HepG2 (cell line): ENCODE data around the gene NPY. TPM values are rescaled to one million over a fixed set of nuclear protein-coding genes. Genes with fewer than 3 reads are reported as not detected.

Experiments used
- ATAC-seq: fragments of 200-7000 bp; cut with Tn5 transposase; 3 replicates; pipeline ENCODE4 v1.9.1; 2020; ENCODE audit warnings: mild to moderate bottlenecking, moderate library complexity
- BruUV-seq: library from RNA; stranded (reverse); fragments of 400-500 nt; replicated peaks from 2 replicates; lab custom pipeline; 2021; lab: Mats Ljungman, UMichigan
- CTCF ChIA-PET: fragments of 300-600 bp; formaldehyde crosslinking; extraction: SDS; loops from one replicate; lab custom pipeline; 2021; ENCODE audit warnings: low total read pairs, inconsistent platforms, low intra/inter-chr PET ratio; lab: Yijun Ruan, JAX
- POLR2A ChIA-PET: fragments of 350-600 bp; sonication (Branson Sonifier 250); formaldehyde crosslinking; loops from one replicate; lab custom pipeline; 2020; ENCODE audit warnings: antibody characterized with exemption, inconsistent platforms; lab: Yijun Ruan, JAX
- DNase-seq: peaks from one replicate; pipeline ENCODE4 v3.0.0-alpha.2; 2015; ENCODE audit warnings: low spot score
- FAIRE-seq: peaks from 3 replicates; lab custom pipeline; 2011; peaks lifted over from hg19 to GRCh38; lab: Jason Lieb, UNC
- H2AFZ ChIP-seq: one replicate; pipeline ENCODE4 v1.6.1; 2011; ENCODE audit warnings: low read length, inconsistent platforms
- H3K27ac ChIP-seq: fragments of 300-600 bp; 3 replicates; pipeline ENCODE4 v1.8.0; 2011; ENCODE audit warnings: mixed run types, mild to moderate bottlenecking, mixed read lengths, low read length, inconsistent platforms; ENCODE audit not compliant: insufficient read depth; ENCODE audit errors: extremely low read length
- H3K27me3 ChIP-seq, 2 experiments: fragments of 200-600 bp in 1 of 2; 2 replicates in 1 of 2; 3 replicates in 1 of 2; pipeline versions ENCODE4 v1.6.0 to v1.8.0; 2011; ENCODE audit warnings: low read length in 2 of 2, mild to moderate bottlenecking in 2 of 2, moderate library complexity in 2 of 2, inconsistent platforms in 1 of 2; ENCODE audit not compliant: insufficient read depth in 2 of 2, control insufficient read depth in 1 of 2
- H3K36me3 ChIP-seq, 2 experiments: fragments of 200-600 bp in 1 of 2; replicated peaks in 1 of 2; 2 replicates in 1 of 2; 3 replicates in 1 of 2; pipeline versions ENCODE4 v1.5.1 to v1.8.0; 2011; ENCODE audit warnings: low read length in 2 of 2, inconsistent platforms in 1 of 2; ENCODE audit not compliant: insufficient read depth in 2 of 2, control insufficient read depth in 1 of 2
- H3K4me1 ChIP-seq: 2 replicates; pipeline ENCODE4 v1.5.1; 2012; ENCODE audit warnings: low read length, inconsistent platforms; ENCODE audit not compliant: insufficient read depth
- H3K4me2 ChIP-seq: 2 replicates; pipeline ENCODE4 v1.6.0; 2011; ENCODE audit warnings: low read depth, low read length, inconsistent platforms
- H3K4me3 ChIP-seq, 3 experiments: fragments of 200-600 bp in 1 of 3; sonication (generic), shearing (Covaris generic) in 1 of 3; replicated peaks in 1 of 3; 2 replicates each; pipeline ENCODE4 v1.5.1; 2011 to 2016; ENCODE audit warnings: low read length in 3 of 3, inconsistent platforms in 2 of 3, low read depth in 2 of 3, mild to moderate bottlenecking in 2 of 3, control low read depth in 1 of 3, mixed read lengths in 1 of 3; ENCODE audit not compliant: insufficient read depth in 1 of 3
- H3K79me2 ChIP-seq: one replicate; pipeline ENCODE4 v1.6.1; 2011; ENCODE audit warnings: low read length, inconsistent platforms; ENCODE audit not compliant: insufficient read depth
- H3K9ac ChIP-seq: 2 replicates; pipeline ENCODE4 v1.6.0; 2011; ENCODE audit warnings: mild to moderate bottlenecking, low read depth, low read length, inconsistent platforms; ENCODE audit not compliant: insufficient read depth
- H3K9me3 ChIP-seq: 2 replicates; pipeline ENCODE4 v1.5.1; 2012; ENCODE audit warnings: mild to moderate bottlenecking, low read length
- H4K20me1 ChIP-seq: 2 replicates; pipeline ENCODE4 v1.6.0; 2011; ENCODE audit warnings: inconsistent platforms, mild to moderate bottlenecking, low read length, moderate library complexity; ENCODE audit not compliant: insufficient read depth
- ARNT ChIP-seq: fragments of 450-650 bp; IDR thresholded peaks from 2 replicates; pipeline ENCODE4 v1.6.1; 2017
- ATF7-NPFF ChIP-seq: sonication (generic); formaldehyde crosslinking; IDR thresholded peaks from 2 replicates; pipeline ENCODE4 v1.8.1; 2023; ENCODE audit warnings: mild to moderate bottlenecking, low read depth, missing genetic modification reagents, moderate library complexity
- BRF2 ChIP-seq: sonication (generic); formaldehyde crosslinking; IDR thresholded peaks from 2 replicates; pipeline ENCODE4 v1.8.1; 2022; ENCODE audit warnings: mild to moderate bottlenecking, missing genetic modification reagents
- CREB3 ChIP-seq: sonication (generic); formaldehyde crosslinking; IDR thresholded peaks from 2 replicates; pipeline ENCODE4 v1.5.0; 2020; ENCODE audit warnings: missing genetic modification reagents
- HNRNPK ChIP-seq: fragments of 200-400 bp; formaldehyde crosslinking; IDR thresholded peaks from 2 replicates; pipeline ENCODE4 v1.6.1; 2018; ENCODE audit warnings: low read length, low read depth, moderate library complexity, mild to moderate bottlenecking; ENCODE audit not compliant: poor library complexity, severe bottlenecking
- JUN ChIP-seq: sonication (generic); formaldehyde crosslinking; IDR thresholded peaks from 2 replicates; pipeline ENCODE4 v1.4.0; 2020; ENCODE audit warnings: mild to moderate bottlenecking, missing genetic modification reagents
- KAT8 ChIP-seq: IDR thresholded peaks from 2 replicates; pipeline ENCODE4 v1.6.1; 2016; ENCODE audit warnings: missing genetic modification reagents, missing compliant biosample characterization
- KDM3A ChIP-seq: IDR thresholded peaks from 2 replicates; pipeline ENCODE4 v1.6.1; 2018; ENCODE audit warnings: low read depth, missing compliant biosample characterization
- KMT2A ChIP-seq: sonication (generic); formaldehyde crosslinking; IDR thresholded peaks from 2 replicates; pipeline ENCODE4 v1.4.0; 2020; ENCODE audit warnings: missing genetic modification reagents
- LCORL ChIP-seq, 2 experiments: fragments of 450-650 bp in 1 of 2; sonication (generic) in 1 of 2; formaldehyde crosslinking in 1 of 2; IDR thresholded peaks; 2 replicates each; pipeline versions ENCODE4 v1.5.0 to v1.6.1; 2017 to 2020; ENCODE audit warnings: antibody characterized with exemption in 1 of 2, missing genetic modification reagents in 1 of 2
- RFX3 ChIP-seq: IDR thresholded peaks from 2 replicates; pipeline ENCODE4 v1.6.1; 2016; ENCODE audit warnings: missing biosample characterization, missing genetic modification reagents
- TRIM24 ChIP-seq: sonication (generic); formaldehyde crosslinking; IDR thresholded peaks from 2 replicates; pipeline ENCODE4 v1.8.0; 2022; ENCODE audit warnings: mild to moderate bottlenecking, missing genetic modification reagents
- ZBTB21 ChIP-seq: sonication (generic); formaldehyde crosslinking; IDR thresholded peaks from 2 replicates; pipeline ENCODE4 v1.4.0; 2020; ENCODE audit warnings: missing genetic modification reagents
- ZBTB33 ChIP-seq: sonication (generic); formaldehyde crosslinking; IDR thresholded peaks from 2 replicates; pipeline ENCODE4 v1.4.0; 2020; ENCODE audit warnings: missing genetic modification reagents
- ZNF12 ChIP-seq: sonication (generic); formaldehyde crosslinking; IDR thresholded peaks from 2 replicates; pipeline ENCODE4 v1.5.0; 2020; ENCODE audit warnings: missing genetic modification reagents
- ZNF619 ChIP-seq: sonication (generic); formaldehyde crosslinking; IDR thresholded peaks from 2 replicates; pipeline ENCODE4 v1.4.0; 2020; ENCODE audit warnings: mild to moderate bottlenecking, missing genetic modification reagents
- ZNF777 ChIP-seq: sonication (generic); formaldehyde crosslinking; IDR thresholded peaks from 2 replicates; pipeline ENCODE4 v1.4.0; 2020; ENCODE audit warnings: missing genetic modification reagents
- in situ Hi-C: cut with HindIII; loops from 2 replicates; pipeline ENCODE4 v1.10.0; 2017; ENCODE audit warnings: low pct_unique_long_range_greater_than_20kb; ENCODE audit not compliant: extremely low pct_ligation_motif_present
- intact Hi-C: fragments of 100-400 bp; cut with micrococcal nuclease; formaldehyde crosslinking; loops from one replicate; pipeline ENCODE4 v1.10.0; 2022; ENCODE audit not compliant: unreplicated experiment
- polyA plus RNA-seq, 8 experiments: library from polyadenylated mRNA; depleted of rRNA in 3 of 8; stranded (reverse) in 7 of 8; unstranded in 1 of 8; fragments of >200 nt; fragmentation: Illumina TruSeq in 4 of 8; extraction: Trizol in 4 of 8; gene quantifications; 2 replicates each; pipeline versions ENCODE4 v1.2.1 to v1.2.3, GENCODE V29; 2011 to 2016; ENCODE audit warnings: low read depth in 4 of 8, missing spikeins in 1 of 8, mixed read lengths in 1 of 8; ENCODE audit not compliant: insufficient read depth in 1 of 8
- total RNA-seq, 5 experiments: library from RNA; depleted of rRNA; stranded (reverse); fragments of >200 nt; fragmentation: Illumina TruSeq; extraction: Trizol; gene quantifications; 2 replicates each; pipeline ENCODE4 v1.2.3, GENCODE V29; 2016; ENCODE audit warnings: low read depth in 1 of 5

The NPY gene
- total and polyA plus RNA-seq, 2 of the 13 experiments (the other 11 are each of a cell fraction or from before 2014, with no cell fraction given): not detected

- Histone ChIP-seq H3K9ac (no peak overlapping the region), H3K9me3 (no peaks in the 10 kb centered on the region), H4K20me1 (no peaks in the 10 kb centered on the region), H3K4me1 (no peaks in the 10 kb centered on the region), H3K4me2 (no peak overlapping the region), H3K36me3 (no peaks in the 10 kb centered on the region), H3K4me3 (no peak overlapping the region), H2AFZ (no peak overlapping the region), H3K27me3 (peaks cover 0 to 1% of the 10 kb centered on the region in 2 experiments; a peak in 1 of 5 replicates), H3K27ac (no peak overlapping the region), H3K79me2 (no peaks in the 10 kb centered on the region)
- ChIA-PET CTCF (no interaction called here), POLR2A (no interaction called here)
- in situ Hi-C loops: loop anchor here (10.0 kb wide), 1 partner anchor 366 kb away; no protein-coding TSS in a partner anchor
- no TSS peak for BruUV-seq
- ATAC-seq (no peak), DNase-seq (no peak), FAIRE-seq (no peak)
- intact Hi-C loops: no loop called here
- no peak for TF ChIP-seq LCORL (IDR thresholded peaks at IDR 0.05)
- TF ChIP-seq LCORL (CRISPR knock-in tag; IDR thresholded peaks at IDR 0.05): no peak
- no peak for TF ChIP-seq HNRNPK
- TF ChIP-seq KDM3A (CRISPR knock-in tag): no peak
- no peak for TF ChIP-seq KAT8 (CRISPR knock-in tag)
- TF ChIP-seq KMT2A: no peak
- no peak for TF ChIP-seq ZNF12 (CRISPR knock-in tag)
- no peak for TF ChIP-seq ARNT
- no peak for TF ChIP-seq JUN (CRISPR knock-in tag)
- TF ChIP-seq ZNF619: no peak
- no peak for TF ChIP-seq ATF7-NPFF (CRISPR knock-in tag)
- TF ChIP-seq ZBTB21 (CRISPR knock-in tag): no peak
- no peak for TF ChIP-seq ZBTB33 (CRISPR knock-in tag)
- no peak for TF ChIP-seq ZNF777 (CRISPR knock-in tag)
- TF ChIP-seq RFX3: no peak
- no peak for TF ChIP-seq CREB3
- TF ChIP-seq BRF2 (CRISPR knock-in tag): no peak
- no peak for TF ChIP-seq TRIM24 (CRISPR knock-in tag)
Observed at GRCh38 chr7:24298696-24299095, 14.7 kb downstream of the NPY start.
